Mesenteric fat pad (tissue), 1 donor: Measurements from ENCODE around the gene DGKZ. TPM values are rescaled to one million over a fixed set of nuclear protein-coding genes. Genes with fewer than 3 reads are reported as not detected.
"Not testable (repeated sequence)": the region's sequence is repeated elsewhere in the genome, so short reads cannot be mapped to it uniquely, and the experiment has no call there.

Experiments
- DNase-seq: peaks from one replicate; pipeline ENCODE4 v3.0.0-alpha.2; 2020; ENCODE audit warnings: low spot score
- long read RNA-seq: library from polyadenylated mRNA; unstranded; transcript quantifications from one replicate; pipeline ENCODE4 v2.0.0, GENCODE V29; 2020
- total RNA-seq: library from RNA; stranded (reverse); fragmentation: NEBNext Ultra II Directional; extraction: Animal tissue kit (Norgen Biotek cat#: 25700); gene quantifications from one replicate; pipeline ENCODE4 v1.2.1, GENCODE V29; 2021
- donor health status: DM: yes; HTN: yes; CAD: no.

DGKZ gene
- total RNA-seq, result 54.3 TPM
- long read RNA-seq, transcript DGKZ-212 (3 exons, 1,785 nt), result major isoform, 5 of 50 reads
- long read RNA-seq, partial matches to known transcripts, result 38 of 50 reads
- long read RNA-seq, other reads (novel, unspliced or antisense), result 6 of 50 reads

- DNase-seq, result peak; percentile 97
These were observed at the start of gene DGKZ for GRCh38 chr11:46346886-46347636. DGKZ (plus strand) TSS chr11:46347463; CDS start chr11:46347660, 197 bp downstream.

GRCh38 chr11:46298699-46299433 lies 48.4 kb upstream of the DGKZ start:
- DNase-seq, result no peak

- DNase-seq, result no peak
These were observed 47.8 kb upstream of the DGKZ start for GRCh38 chr11:46299451-46299961.

GRCh38 chr11:46300270-46300669 lies 47.0 kb upstream of the DGKZ start:
- no peak for DNase-seq

GRCh38 chr11:46302866-46303265 lies 44.4 kb upstream of the DGKZ start:
- DNase-seq, result no peak

- not testable (repeated sequence) for DNase-seq
These were observed 43.2 kb upstream of the DGKZ start for GRCh38 chr11:46304036-46304435.

- no peak for DNase-seq
These were observed 42.6 kb upstream of the DGKZ start for GRCh38 chr11:46304605-46305179.

GRCh38 chr11:46305295-46305694 lies 42.0 kb upstream of the DGKZ start:
- DNase-seq, result no peak

GRCh38 chr11:46306296-46306853 lies 40.9 kb upstream of the DGKZ start:
- no peak for DNase-seq

GRCh38 chr11:46307369-46307768 lies 39.9 kb upstream of the DGKZ start:
- no peak for DNase-seq

GRCh38 chr11:46307785-46308341 lies 39.4 kb upstream of the DGKZ start:
- DNase-seq, result no peak

GRCh38 chr11:46308631-46309419 lies 38.4 kb upstream of the DGKZ start:
- DNase-seq, result no peak

GRCh38 chr11:46309814-46310259 lies 37.4 kb upstream of the DGKZ start:
- no peak for DNase-seq

- DNase-seq, result no peak
These were observed 32.1 kb upstream of the DGKZ start for GRCh38 chr11:46315033-46315738.

- DNase-seq, result no peak
These were observed 31.3 kb upstream of the DGKZ start for GRCh38 chr11:46315783-46316563.

- no peak for DNase-seq
These were observed 28.2 kb upstream of the DGKZ start for GRCh38 chr11:46319074-46319453.

- no peak for DNase-seq
These were observed 25.5 kb upstream of the DGKZ start for GRCh38 chr11:46321757-46322156.

- no peak for DNase-seq
These were observed 24.5 kb upstream of the DGKZ start for GRCh38 chr11:46322759-46323158.
